ENCODE data around the gene UBE2J2. TPM values are rescaled to one million over a fixed set of nuclear protein-coding genes. Genes with fewer than 3 reads are reported as not detected.

UBE2J2 gene
- total and polyA plus RNA-seq, 2 of the 13 experiments (the other 11 are each of a cell fraction or from before 2014, with no cell fraction given), result 25.4 to 29.4 TPM

DNA sequence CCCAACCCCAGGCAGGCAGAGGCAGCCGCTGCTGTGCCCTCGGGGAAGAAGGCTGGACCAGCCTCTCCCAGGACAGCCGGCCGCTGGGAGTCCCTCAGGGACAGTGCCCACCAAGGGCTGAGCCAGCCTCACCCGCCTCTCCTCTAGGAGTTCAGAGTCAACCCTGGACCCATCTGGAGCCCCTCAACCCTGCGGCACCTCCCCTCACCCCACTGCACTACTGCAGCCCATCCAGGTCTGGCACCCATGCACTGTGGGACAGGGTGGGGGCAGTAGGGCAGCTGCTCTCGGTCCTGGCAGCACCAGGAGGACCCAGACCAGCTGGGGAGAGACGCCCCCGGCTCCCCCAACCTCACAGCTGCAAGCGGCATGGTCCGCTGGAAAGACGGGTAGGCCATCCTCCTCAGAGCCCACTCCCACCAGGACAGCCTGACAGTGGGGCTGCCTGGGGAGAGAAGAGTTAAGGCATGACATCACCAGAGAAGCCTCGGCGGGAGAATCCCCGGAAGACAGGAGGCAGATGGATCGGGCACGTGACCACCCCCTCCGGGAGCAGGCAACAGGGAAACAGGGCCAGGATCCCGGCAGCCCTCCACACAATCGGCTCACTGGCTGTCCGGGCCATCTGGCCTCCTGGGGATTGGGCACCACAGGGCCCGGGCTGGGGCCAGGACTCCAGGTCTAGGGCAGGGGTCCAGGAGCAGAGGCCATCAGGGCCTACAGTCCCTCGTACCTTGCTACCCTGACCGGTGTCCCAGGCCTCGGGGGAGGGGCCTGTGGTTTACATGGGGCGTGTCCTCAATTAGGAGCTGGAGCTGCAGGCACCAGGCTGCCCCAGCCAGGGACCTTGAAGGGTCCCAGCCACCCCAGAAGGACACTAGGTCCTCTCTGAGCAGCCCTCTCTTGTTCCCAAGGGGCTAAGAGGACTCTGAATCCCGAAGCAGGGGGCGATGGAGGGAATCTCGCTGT, 31.0 kb upstream of the UBE2J2 start (continued):
- TF ChIP-seq, protein P1, sequence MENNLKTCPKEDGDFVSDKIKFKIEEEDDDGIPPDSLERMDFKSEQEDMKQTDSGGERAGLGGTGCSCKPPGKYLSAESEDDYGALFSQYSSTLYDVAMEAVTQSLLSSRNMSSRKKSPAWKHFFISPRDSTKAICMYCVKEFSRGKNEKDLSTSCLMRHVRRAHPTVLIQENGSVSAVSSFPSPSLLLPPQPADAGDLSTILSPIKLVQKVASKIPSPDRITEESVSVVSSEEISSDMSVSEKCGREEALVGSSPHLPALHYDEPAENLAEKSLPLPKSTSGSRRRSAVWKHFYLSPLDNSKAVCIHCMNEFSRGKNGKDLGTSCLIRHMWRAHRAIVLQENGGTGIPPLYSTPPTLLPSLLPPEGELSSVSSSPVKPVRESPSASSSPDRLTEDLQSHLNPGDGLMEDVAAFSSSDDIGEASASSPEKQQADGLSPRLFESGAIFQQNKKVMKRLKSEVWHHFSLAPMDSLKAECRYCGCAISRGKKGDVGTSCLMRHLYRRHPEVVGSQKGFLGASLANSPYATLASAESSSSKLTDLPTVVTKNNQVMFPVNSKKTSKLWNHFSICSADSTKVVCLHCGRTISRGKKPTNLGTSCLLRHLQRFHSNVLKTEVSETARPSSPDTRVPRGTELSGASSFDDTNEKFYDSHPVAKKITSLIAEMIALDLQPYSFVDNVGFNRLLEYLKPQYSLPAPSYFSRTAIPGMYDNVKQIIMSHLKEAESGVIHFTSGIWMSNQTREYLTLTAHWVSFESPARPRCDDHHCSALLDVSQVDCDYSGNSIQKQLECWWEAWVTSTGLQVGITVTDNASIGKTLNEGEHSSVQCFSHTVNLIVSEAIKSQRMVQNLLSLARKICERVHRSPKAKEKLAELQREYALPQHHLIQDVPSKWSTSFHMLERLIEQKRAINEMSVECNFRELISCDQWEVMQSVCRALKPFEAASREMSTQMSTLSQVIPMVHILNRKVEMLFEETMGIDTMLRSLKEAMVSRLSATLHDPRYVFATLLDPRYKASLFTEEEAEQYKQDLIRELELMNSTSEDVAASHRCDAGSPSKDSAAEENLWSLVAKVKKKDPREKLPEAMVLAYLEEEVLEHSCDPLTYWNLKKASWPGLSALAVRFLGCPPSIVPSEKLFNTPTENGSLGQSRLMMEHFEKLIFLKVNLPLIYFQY (CRISPR knock-in tag; IDR thresholded peaks at IDR 0.05; ENCODE audit: borderline replicate concordance), result 0 out of 2 replicates have a peak, but pooled peaks have one; percentile 39
- TF ChIP-seq HMGA1 (CRISPR knock-in tag; conservative IDR thresholded peaks at IDR 0.05) (no peak), ZNF816 (CRISPR knock-in tag; IDR thresholded peaks at IDR 0.05; ENCODE audit: borderline replicate concordance) (no peak), ZNF253 (CRISPR knock-in tag; IDR thresholded peaks at IDR 0.05; ENCODE audit: borderline replicate concordance) (no peak), ZNF775 (CRISPR knock-in tag; IDR thresholded peaks at IDR 0.05; ENCODE audit: borderline replicate concordance) (no peak), ZNF124 (CRISPR knock-in tag; IDR thresholded peaks at IDR 0.05) (no peak), POLR2AphosphoS2 (IDR thresholded peaks at IDR 0.05; ENCODE audit: low read depth, low read length) (no peak), MTA1 (CRISPR knock-in tag; IDR thresholded peaks at IDR 0.05; ENCODE audit: borderline replicate concordance) (peak; percentile 37; the same call in 1 of the 2 replicates), FOSL2 (CRISPR knock-in tag; IDR thresholded peaks at IDR 0.05) (peak; percentile 57), ZNF343 (CRISPR knock-in tag; IDR thresholded peaks at IDR 0.05) (no peak), ZNF101 (CRISPR knock-in tag; IDR thresholded peaks at IDR 0.05; ENCODE audit: borderline replicate concordance, low read depth) (no peak), ELF1 (CRISPR knock-in tag; IDR thresholded peaks at IDR 0.05) (peak; percentile 73), THAP11 (CRISPR knock-in tag; IDR thresholded peaks at IDR 0.05) (no peak), KLF13 (CRISPR knock-in tag; IDR thresholded peaks at IDR 0.05) (no peak), ZSCAN29 (CRISPR knock-in tag; conservative IDR thresholded peaks at IDR 0.05) (no peak), CCAR2 (optimal IDR thresholded peaks at IDR 0.05; ENCODE audit: low read depth, low read length) (peak; percentile 14), MYC (CRISPR knock-in tag; IDR thresholded peaks at IDR 0.05; ENCODE audit: borderline replicate concordance) (no peak), WIZ (CRISPR knock-in tag; IDR thresholded peaks at IDR 0.05) (no peak)
- TF ChIP-seq, protein P2, sequence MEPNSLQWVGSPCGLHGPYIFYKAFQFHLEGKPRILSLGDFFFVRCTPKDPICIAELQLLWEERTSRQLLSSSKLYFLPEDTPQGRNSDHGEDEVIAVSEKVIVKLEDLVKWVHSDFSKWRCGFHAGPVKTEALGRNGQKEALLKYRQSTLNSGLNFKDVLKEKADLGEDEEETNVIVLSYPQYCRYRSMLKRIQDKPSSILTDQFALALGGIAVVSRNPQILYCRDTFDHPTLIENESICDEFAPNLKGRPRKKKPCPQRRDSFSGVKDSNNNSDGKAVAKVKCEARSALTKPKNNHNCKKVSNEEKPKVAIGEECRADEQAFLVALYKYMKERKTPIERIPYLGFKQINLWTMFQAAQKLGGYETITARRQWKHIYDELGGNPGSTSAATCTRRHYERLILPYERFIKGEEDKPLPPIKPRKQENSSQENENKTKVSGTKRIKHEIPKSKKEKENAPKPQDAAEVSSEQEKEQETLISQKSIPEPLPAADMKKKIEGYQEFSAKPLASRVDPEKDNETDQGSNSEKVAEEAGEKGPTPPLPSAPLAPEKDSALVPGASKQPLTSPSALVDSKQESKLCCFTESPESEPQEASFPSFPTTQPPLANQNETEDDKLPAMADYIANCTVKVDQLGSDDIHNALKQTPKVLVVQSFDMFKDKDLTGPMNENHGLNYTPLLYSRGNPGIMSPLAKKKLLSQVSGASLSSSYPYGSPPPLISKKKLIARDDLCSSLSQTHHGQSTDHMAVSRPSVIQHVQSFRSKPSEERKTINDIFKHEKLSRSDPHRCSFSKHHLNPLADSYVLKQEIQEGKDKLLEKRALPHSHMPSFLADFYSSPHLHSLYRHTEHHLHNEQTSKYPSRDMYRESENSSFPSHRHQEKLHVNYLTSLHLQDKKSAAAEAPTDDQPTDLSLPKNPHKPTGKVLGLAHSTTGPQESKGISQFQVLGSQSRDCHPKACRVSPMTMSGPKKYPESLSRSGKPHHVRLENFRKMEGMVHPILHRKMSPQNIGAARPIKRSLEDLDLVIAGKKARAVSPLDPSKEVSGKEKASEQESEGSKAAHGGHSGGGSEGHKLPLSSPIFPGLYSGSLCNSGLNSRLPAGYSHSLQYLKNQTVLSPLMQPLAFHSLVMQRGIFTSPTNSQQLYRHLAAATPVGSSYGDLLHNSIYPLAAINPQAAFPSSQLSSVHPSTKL (CRISPR knock-in tag; IDR thresholded peaks at IDR 0.05), result no peak
- TF ChIP-seq, protein P3, sequence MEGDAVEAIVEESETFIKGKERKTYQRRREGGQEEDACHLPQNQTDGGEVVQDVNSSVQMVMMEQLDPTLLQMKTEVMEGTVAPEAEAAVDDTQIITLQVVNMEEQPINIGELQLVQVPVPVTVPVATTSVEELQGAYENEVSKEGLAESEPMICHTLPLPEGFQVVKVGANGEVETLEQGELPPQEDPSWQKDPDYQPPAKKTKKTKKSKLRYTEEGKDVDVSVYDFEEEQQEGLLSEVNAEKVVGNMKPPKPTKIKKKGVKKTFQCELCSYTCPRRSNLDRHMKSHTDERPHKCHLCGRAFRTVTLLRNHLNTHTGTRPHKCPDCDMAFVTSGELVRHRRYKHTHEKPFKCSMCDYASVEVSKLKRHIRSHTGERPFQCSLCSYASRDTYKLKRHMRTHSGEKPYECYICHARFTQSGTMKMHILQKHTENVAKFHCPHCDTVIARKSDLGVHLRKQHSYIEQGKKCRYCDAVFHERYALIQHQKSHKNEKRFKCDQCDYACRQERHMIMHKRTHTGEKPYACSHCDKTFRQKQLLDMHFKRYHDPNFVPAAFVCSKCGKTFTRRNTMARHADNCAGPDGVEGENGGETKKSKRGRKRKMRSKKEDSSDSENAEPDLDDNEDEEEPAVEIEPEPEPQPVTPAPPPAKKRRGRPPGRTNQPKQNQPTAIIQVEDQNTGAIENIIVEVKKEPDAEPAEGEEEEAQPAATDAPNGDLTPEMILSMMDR (CRISPR knock-in tag; IDR thresholded peaks at IDR 0.05), result no peak

Measured in HepG2 (cell line).